Suprapubic skin (tissue), 4 donors: Measurements from ENCODE around the gene CELSR1.

ENCODE experiments used
- POLR2A ChIP-seq, 2 donors: fragments of 450-650 bp; IDR thresholded peaks; one replicate each; pipeline ENCODE4 v1.6.1; 2017; ENCODE audit warnings: antibody characterized with exemption in 2 of 2, mild to moderate bottlenecking in 2 of 2, moderate library complexity in 2 of 2
- POLR2AphosphoS5 ChIP-seq, 3 donors: sonication (generic); formaldehyde crosslinking; IDR thresholded peaks; one replicate each; pipeline ENCODE4 v1.6.1; 2017; ENCODE audit warnings: antibody characterized with exemption in 3 of 3
- TF ChIP-seq, protein P1 (sequence below), 2 donors: fragments of 200-600 bp in 1 of 2; fragments of 450-650 bp in 1 of 2; sonication (generic) in 1 of 2; IDR thresholded peaks; one replicate each; pipeline ENCODE4 v1.5.1; 2016 to 2019; ENCODE audit warnings: antibody characterized with exemption in 2 of 2, mild to moderate bottlenecking in 1 of 2, moderate library complexity in 1 of 2

- TF ChIP-seq POLR2A (IDR thresholded peaks at IDR 0.05) (no peak), POLR2AphosphoS5 (IDR thresholded peaks at IDR 0.05) (no peak)
- TF ChIP-seq, protein P1, sequence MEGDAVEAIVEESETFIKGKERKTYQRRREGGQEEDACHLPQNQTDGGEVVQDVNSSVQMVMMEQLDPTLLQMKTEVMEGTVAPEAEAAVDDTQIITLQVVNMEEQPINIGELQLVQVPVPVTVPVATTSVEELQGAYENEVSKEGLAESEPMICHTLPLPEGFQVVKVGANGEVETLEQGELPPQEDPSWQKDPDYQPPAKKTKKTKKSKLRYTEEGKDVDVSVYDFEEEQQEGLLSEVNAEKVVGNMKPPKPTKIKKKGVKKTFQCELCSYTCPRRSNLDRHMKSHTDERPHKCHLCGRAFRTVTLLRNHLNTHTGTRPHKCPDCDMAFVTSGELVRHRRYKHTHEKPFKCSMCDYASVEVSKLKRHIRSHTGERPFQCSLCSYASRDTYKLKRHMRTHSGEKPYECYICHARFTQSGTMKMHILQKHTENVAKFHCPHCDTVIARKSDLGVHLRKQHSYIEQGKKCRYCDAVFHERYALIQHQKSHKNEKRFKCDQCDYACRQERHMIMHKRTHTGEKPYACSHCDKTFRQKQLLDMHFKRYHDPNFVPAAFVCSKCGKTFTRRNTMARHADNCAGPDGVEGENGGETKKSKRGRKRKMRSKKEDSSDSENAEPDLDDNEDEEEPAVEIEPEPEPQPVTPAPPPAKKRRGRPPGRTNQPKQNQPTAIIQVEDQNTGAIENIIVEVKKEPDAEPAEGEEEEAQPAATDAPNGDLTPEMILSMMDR (IDR thresholded peaks at IDR 0.05), result no peak
Observed at GRCh38 chr22:46453829-46454503, 83.5 kb downstream of the CELSR1 start.
